IPS DF 6.9 (cell line): Measurements from ENCODE around the gene AGRN.

Experiments used
- DNase-seq: peaks from one replicate; pipeline ENCODE4 v3.0.0-alpha.2; 2013; ENCODE audit warnings: low read depth, low spot score
- H3K27ac ChIP-seq: one replicate; pipeline ENCODE4 v1.5.1; 2013; ENCODE audit warnings: low read length, control low read depth
- H3K27me3 ChIP-seq: 2 replicates; pipeline ENCODE4 v1.6.1; 2013; ENCODE audit warnings: mild to moderate bottlenecking, low read length; ENCODE audit not compliant: control insufficient read depth, insufficient read depth
- H3K36me3 ChIP-seq: 2 replicates; pipeline ENCODE4 v1.6.1; 2013; ENCODE audit warnings: low read length; ENCODE audit not compliant: control insufficient read depth, insufficient read depth
- H3K4me1 ChIP-seq: 2 replicates; pipeline ENCODE4 v1.6.1; 2013; ENCODE audit warnings: low read length; ENCODE audit not compliant: control insufficient read depth, insufficient read depth
- H3K4me3 ChIP-seq: 2 replicates; pipeline ENCODE4 v1.5.1; 2013; ENCODE audit warnings: mild to moderate bottlenecking, low read length
- H3K9me3 ChIP-seq: 2 replicates; pipeline ENCODE4 v1.6.1; 2013; ENCODE audit warnings: low read length, inconsistent platforms; ENCODE audit not compliant: control insufficient read depth, insufficient read depth
- WGBS: extraction: QIAGEN DNeasy Blood & Tissue Kit; methylation state at CpG from one replicate; pipeline ENCODE4 v1.1.7; 2013; ENCODE audit warnings: mixed read lengths, missing lambda C conversion rate; ENCODE audit not compliant: insufficient read length, insufficient coverage; 5-methylcytosine and 5-hydroxymethylcytosine counted together

Gene AGRN

GRCh38 chr1:1047407-1047806 lies 27.5 kb downstream of the AGRN start:
- Histone ChIP-seq H3K27ac (no peak overlapping the region), H3K27me3 (no peaks in the 10 kb centered on the region), H3K4me3 (no peak overlapping the region), H3K36me3 (peaks cover 65% of the 10 kb centered on the region), H3K9me3 (no peaks in the 10 kb centered on the region), H3K4me1 (no peaks in the 10 kb centered on the region; the same call in 1 of the 2 replicates)
- no peak for DNase-seq
- no CpG with 5 or more reads among the region's 19 CpGs for WGBS

- no peak overlapping the region for H3K4me3 ChIP-seq
- peaks cover 68% of the 10 kb centered on the region for H3K36me3 ChIP-seq
- no peaks in the 10 kb centered on the region for H3K9me3 ChIP-seq
- no peak overlapping the region for H3K27ac ChIP-seq
- no peaks in the 10 kb centered on the region; the same call in 1 of the 2 replicates for H3K4me1 ChIP-seq
- no peak for DNase-seq
- no peaks in the 10 kb centered on the region for H3K27me3 ChIP-seq
- WGBS = no CpG with 5 or more reads among the region's 25 CpGs
Observed at GRCh38 chr1:1047963-1048362, 28.0 kb downstream of the AGRN start.

GRCh38 chr1:1048765-1049164 lies 28.8 kb downstream of the AGRN start:
- no CpG with 5 or more reads among the region's 28 CpGs for WGBS
- no peaks in the 10 kb centered on the region for H3K9me3 ChIP-seq
- H3K4me1 ChIP-seq = no peaks in the 10 kb centered on the region; the same call in 1 of the 2 replicates
- no peak overlapping the region for H3K4me3 ChIP-seq
- H3K27ac ChIP-seq = no peak overlapping the region
- H3K36me3 ChIP-seq = peaks cover 68% of the 10 kb centered on the region
- H3K27me3 ChIP-seq = no peaks in the 10 kb centered on the region
- DNase-seq = no peak

DNA sequence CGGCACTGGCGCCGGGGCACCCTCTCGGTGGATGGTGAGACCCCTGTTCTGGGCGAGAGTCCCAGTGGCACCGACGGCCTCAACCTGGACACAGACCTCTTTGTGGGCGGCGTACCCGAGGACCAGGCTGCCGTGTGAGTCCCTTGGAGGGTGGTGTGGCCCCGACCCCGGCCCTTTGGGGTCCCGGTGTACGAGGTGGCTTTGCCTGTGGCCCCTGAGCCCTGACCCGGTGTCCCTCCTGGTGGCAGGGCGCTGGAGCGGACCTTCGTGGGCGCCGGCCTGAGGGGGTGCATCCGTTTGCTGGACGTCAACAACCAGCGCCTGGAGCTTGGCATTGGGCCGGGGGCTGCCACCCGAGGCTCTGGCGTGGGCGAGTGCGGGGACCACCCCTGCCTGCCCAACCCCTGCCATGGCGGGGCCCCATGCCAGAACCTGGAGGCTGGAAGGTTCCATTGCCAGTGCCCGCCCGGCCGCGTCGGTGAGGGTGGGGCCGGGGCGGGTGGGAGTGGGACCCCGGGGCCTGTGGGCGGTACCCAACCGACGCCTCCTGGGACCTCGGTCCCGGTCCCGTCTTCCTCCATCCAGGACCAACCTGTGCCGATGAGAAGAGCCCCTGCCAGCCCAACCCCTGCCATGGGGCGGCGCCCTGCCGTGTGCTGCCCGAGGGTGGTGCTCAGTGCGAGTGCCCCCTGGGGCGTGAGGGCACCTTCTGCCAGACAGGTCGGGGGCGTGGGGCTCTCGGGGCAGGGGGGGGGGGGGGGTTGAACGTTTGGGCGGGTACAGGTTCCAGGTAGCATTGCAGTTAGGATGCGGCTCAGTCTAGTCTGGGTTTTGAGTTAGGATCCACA lies 29.6 kb downstream of the AGRN start:
- Histone ChIP-seq H3K36me3 (peaks cover 65% of the 10 kb centered on the region), H3K27ac (no peak overlapping the region), H3K27me3 (no peaks in the 10 kb centered on the region), H3K4me1 (no peaks in the 10 kb centered on the region; the same call in 1 of the 2 replicates), H3K9me3 (no peaks in the 10 kb centered on the region), H3K4me3 (no peak overlapping the region)
- DNase-seq = no peak
- WGBS = no CpG with 5 or more reads among the region's 57 CpGs

DNA sequence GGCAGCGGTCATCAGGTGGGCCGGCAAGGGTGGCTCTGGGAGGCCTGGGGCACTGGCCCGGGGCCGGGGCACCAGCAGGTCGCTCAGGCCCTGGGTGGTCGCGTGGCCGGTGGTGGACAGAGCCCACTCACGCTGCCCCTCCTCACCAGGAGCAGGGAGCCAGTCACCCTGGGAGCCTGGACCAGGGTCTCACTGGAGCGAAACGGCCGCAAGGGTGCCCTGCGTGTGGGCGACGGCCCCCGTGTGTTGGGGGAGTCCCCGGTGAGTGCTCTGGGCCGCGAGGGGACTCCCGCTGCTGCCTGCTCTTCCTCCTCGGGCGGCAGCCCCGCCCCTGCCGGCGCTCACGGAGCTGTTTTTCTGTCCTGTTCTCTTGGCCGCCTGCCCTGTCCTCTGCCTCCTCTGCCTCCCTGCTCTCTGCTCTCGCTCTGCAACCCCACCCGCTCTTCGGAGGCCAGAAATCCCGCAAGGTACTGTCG lies 30.7 kb downstream of the AGRN start:
- Histone ChIP-seq H3K27me3 (no peaks in the 10 kb centered on the region), H3K36me3 (peaks cover 61% of the 10 kb centered on the region), H3K9me3 (no peaks in the 10 kb centered on the region), H3K4me3 (no peak overlapping the region), H3K27ac (no peak overlapping the region), H3K4me1 (no peaks in the 10 kb centered on the region; the same call in 1 of the 2 replicates)
- no CpG with 5 or more reads among the region's 32 CpGs for WGBS
- no peak for DNase-seq

DNA sequence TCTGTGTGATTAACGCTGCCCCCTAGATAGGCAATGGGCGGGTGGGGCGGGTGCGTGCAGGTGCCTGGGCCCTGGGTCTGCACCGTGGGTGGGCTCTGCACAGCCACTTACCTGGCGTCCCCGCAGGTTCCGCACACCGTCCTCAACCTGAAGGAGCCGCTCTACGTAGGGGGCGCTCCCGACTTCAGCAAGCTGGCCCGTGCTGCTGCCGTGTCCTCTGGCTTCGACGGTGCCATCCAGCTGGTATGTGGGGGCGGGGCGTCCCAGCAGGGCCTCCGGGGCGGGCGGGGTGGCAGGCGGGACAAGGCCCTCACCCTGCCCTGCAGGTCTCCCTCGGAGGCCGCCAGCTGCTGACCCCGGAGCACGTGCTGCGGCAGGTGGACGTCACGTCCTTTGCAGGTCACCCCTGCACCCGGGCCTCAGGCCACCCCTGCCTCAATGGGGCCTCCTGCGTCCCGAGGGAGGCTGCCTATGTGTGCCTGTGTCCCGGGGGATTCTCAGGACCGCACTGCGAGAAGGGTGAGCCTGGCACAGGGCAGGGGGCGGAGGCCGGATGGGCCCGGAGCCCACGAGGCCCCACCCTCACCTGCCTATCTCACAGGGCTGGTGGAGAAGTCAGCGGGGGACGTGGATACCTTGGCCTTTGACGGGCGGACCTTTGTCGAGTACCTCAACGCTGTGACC lies 31.3 kb downstream of the AGRN start:
- Histone ChIP-seq H3K4me1 (no peaks in the 10 kb centered on the region; the same call in 1 of the 2 replicates), H3K36me3 (peaks cover 54% of the 10 kb centered on the region), H3K27me3 (no peaks in the 10 kb centered on the region), H3K4me3 (no peak overlapping the region), H3K9me3 (no peaks in the 10 kb centered on the region), H3K27ac (no peak overlapping the region)
- DNase-seq = no peak
- WGBS = no CpG with 5 or more reads among the region's 46 CpGs

- WGBS = no CpG with 5 or more reads among the region's 29 CpGs
- H3K27me3 ChIP-seq = no peaks in the 10 kb centered on the region
- no peak overlapping the region for H3K4me3 ChIP-seq
- no peak for DNase-seq
- no peaks in the 10 kb centered on the region for H3K9me3 ChIP-seq
- H3K27ac ChIP-seq = no peak overlapping the region
- peaks cover 45% of the 10 kb centered on the region for H3K36me3 ChIP-seq
- H3K4me1 ChIP-seq = no peaks in the 10 kb centered on the region; the same call in 1 of the 2 replicates
Observed at GRCh38 chr1:1052003-1052840, 32.3 kb downstream of the AGRN start.

GRCh38 chr1:1053022-1053421 lies 33.1 kb downstream of the AGRN start:
- no peaks in the 10 kb centered on the region for H3K9me3 ChIP-seq
- H3K4me1 ChIP-seq = no peaks in the 10 kb centered on the region; the same call in 1 of the 2 replicates
- no peak overlapping the region for H3K4me3 ChIP-seq
- H3K27me3 ChIP-seq = no peaks in the 10 kb centered on the region
- WGBS = no CpG with 5 or more reads among the region's 15 CpGs
- H3K27ac ChIP-seq = no peak overlapping the region
- DNase-seq = no peak
- peaks cover 39% of the 10 kb centered on the region for H3K36me3 ChIP-seq

DNA sequence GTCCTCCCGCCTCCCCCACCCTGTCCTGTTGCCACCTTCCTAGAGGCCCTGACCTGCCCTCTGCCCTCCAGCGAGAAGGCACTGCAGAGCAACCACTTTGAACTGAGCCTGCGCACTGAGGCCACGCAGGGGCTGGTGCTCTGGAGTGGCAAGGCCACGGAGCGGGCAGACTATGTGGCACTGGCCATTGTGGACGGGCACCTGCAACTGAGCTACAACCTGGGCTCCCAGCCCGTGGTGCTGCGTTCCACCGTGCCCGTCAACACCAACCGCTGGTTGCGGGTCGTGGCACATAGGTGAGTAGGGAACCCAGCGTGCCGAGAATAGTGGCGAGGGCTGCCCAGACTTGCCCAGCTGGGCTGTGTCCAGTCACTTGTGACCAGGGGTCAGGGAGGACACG lies 33.8 kb downstream of the AGRN start:
- Histone ChIP-seq H3K4me3 (no peak overlapping the region), H3K27me3 (no peaks in the 10 kb centered on the region; the same call in 1 of the 2 replicates), H3K9me3 (no peaks in the 10 kb centered on the region), H3K4me1 (no peaks in the 10 kb centered on the region; the same call in 1 of the 2 replicates), H3K36me3 (peaks cover 38% of the 10 kb centered on the region), H3K27ac (no peak overlapping the region)
- no CpG with 5 or more reads among the region's 18 CpGs for WGBS
- no peak for DNase-seq
